Kidney (tissue), 14 donors: ENCODE measurements around the gene ACTR1A. TPM values are rescaled to one million over a fixed set of nuclear protein-coding genes. Genes with fewer than 3 reads are reported as not detected.

ENCODE experiments used
- DNase-seq, 5 donors: peaks; one replicate each; pipeline ENCODE4 v3.0.0-alpha.2; 2013 to 2020
- FAIRE-seq: peaks from 2 replicates; lab custom pipeline; 2012; peaks lifted over from hg19 to GRCh38; lab: Jason Lieb, UNC
- H3K27ac ChIP-seq, 2 donors: one replicate each; pipeline ENCODE4 v1.7.0; 2013; ENCODE audit warnings: low read depth in 2 of 2, low read length in 2 of 2, inconsistent platforms in 1 of 2
- H3K27me3 ChIP-seq: one replicate; pipeline ENCODE4 v1.7.1; 2013; ENCODE audit warnings: low read length, inconsistent platforms; ENCODE audit not compliant: control insufficient read depth, insufficient read depth
- H3K36me3 ChIP-seq, 3 donors: one replicate each; pipeline versions ENCODE4 v1.7.0 to v1.7.1; 2013; ENCODE audit warnings: low read length in 3 of 3, control low read depth in 1 of 3, inconsistent platforms in 1 of 3; ENCODE audit not compliant: insufficient read depth in 3 of 3, control insufficient read depth in 2 of 3
- H3K4me1 ChIP-seq, 3 donors: one replicate each; pipeline versions ENCODE4 v1.7.0 to v1.7.1; 2013; ENCODE audit warnings: low read length in 3 of 3, inconsistent platforms in 1 of 3, low read depth in 1 of 3; ENCODE audit not compliant: control insufficient read depth in 2 of 3, insufficient read depth in 2 of 3
- H3K4me3 ChIP-seq, 3 donors: one replicate each; pipeline versions ENCODE4 v1.7.0 to v1.8.1; 2013; ENCODE audit warnings: low read length in 3 of 3, control low read depth in 1 of 3, inconsistent platforms in 1 of 3
- H3K9ac ChIP-seq, 3 donors: one replicate each; pipeline versions ENCODE4 v1.7.0 to v1.7.1; 2013; ENCODE audit warnings: low read length in 3 of 3, control low read depth in 1 of 3, inconsistent platforms in 1 of 3
- H3K9me3 ChIP-seq, 3 donors: one replicate each; pipeline versions ENCODE4 v1.7.0 to v1.7.1; 2013; ENCODE audit warnings: low read length in 3 of 3, control low read depth in 1 of 3, inconsistent platforms in 1 of 3; ENCODE audit not compliant: control insufficient read depth in 2 of 3, insufficient read depth in 1 of 3
- CTCF ChIP-seq: IDR thresholded peaks from 3 replicates; pipeline ENCODE4 v1.5.1; 2012; ENCODE audit warnings: mild to moderate bottlenecking, moderate library complexity, borderline replicate concordance; ENCODE audit not compliant: insufficient read depth; ENCODE audit errors: extremely low read depth
- intact Hi-C: fragments of 100-400 bp; cut with DNase I; formaldehyde crosslinking; loops from one replicate; pipeline ENCODE4 v1.11.1; 2022
- polyA plus RNA-seq: library from polyadenylated mRNA; stranded (reverse); fragments of 350-450 nt; fragmentation: Illumina TruSeq; extraction: RNeasy Lipid Tissue Mini Kit (QIAGEN cat#74804); gene quantifications from one replicate; pipeline ENCODE4 v1.2.3, GENCODE V29; 2014; ENCODE audit warnings: low read depth, low replicate concordance; ENCODE audit not compliant: insufficient read depth
- total RNA-seq: library from RNA; stranded (reverse); fragmentation: NEBNext Ultra II Directional; extraction: Animal tissue kit (Norgen Biotek cat#: 25700); gene quantifications from one replicate; pipeline ENCODE4 v1.2.1, GENCODE V29; 2021
- donor health status: control.
- donor health status: control.
- donor health status: control.
- donor health status: control.
- donor health status: control.
- donor health status: DM: yes; HTN: yes; CAD: no.
- donor health status: Normal renal cell carcinoma (clear cell type).

The ACTR1A gene
- total and polyA plus RNA-seq, 2 donors from 2014 or later, result 74.2 to 74.7 TPM

- Histone ChIP-seq H3K36me3 (peaks cover 7 to 17% (median 11%) of the 10 kb centered on the region in 3 donors), H3K9me3 (no peaks in the 10 kb centered on the region), H3K9ac (no peak overlapping the region), H3K4me3 (no peak overlapping the region), H3K27ac (no peak overlapping the region), H3K27me3 (no peaks in the 10 kb centered on the region), H3K4me1 (peaks cover 0 to 2% (median 0%) of the 10 kb centered on the region in 3 donors)
- FAIRE-seq, result no peak
- no peak for DNase-seq
- no peak for TF ChIP-seq CTCF
- intact Hi-C loops, result no loop called here
Measured at GRCh38 chr10:102491136-102491535, 11.4 kb downstream of the ACTR1A start.

- Histone ChIP-seq H3K27ac (no peak overlapping the region), H3K36me3 (peaks cover 9 to 73% (median 54%) of the 10 kb centered on the region in 3 donors), H3K4me1 (no peaks in the 10 kb centered on the region), H3K4me3 (no peak overlapping the region), H3K9me3 (no peaks in the 10 kb centered on the region), H3K9ac (no peak overlapping the region), H3K27me3 (no peaks in the 10 kb centered on the region)
- DNase-seq, result peak in 2 of 5 donors; percentile 27 to 36
- TF ChIP-seq CTCF, result no peak
- FAIRE-seq, result no peak
- intact Hi-C loops, result no loop called here
Measured at GRCh38 chr10:102485093-102485784, 17.3 kb downstream of the ACTR1A start.

GRCh38 chr10:102484021-102484420, 18.5 kb downstream of the ACTR1A start:
- DNase-seq (peak in 1 of 5 donors; percentile 51), FAIRE-seq (no peak)
- H3K4me1 ChIP-seq, result no peaks in the 10 kb centered on the region
- peaks cover 9 to 73% (median 54%) of the 10 kb centered on the region in 3 donors for H3K36me3 ChIP-seq
- H3K4me3 ChIP-seq, result no peak overlapping the region
- intact Hi-C loops, result loop anchor here (5.0 kb wide), 1 partner anchor 262 kb away; no protein-coding TSS in a partner anchor
- H3K27me3 ChIP-seq, result no peaks in the 10 kb centered on the region
- TF ChIP-seq CTCF, result no peak
- no peak overlapping the region for H3K27ac ChIP-seq
- no peak overlapping the region for H3K9ac ChIP-seq
- no peaks in the 10 kb centered on the region for H3K9me3 ChIP-seq
